SU-DHL-6 (cell line): ENCODE results near the gene FAT3.

Experiments used
- CTCF ChIP-seq: fragments of 200-600 bp; sonication (generic); IDR thresholded peaks from one replicate; pipeline ENCODE4 v1.5.1; 2017; ENCODE audit warnings: antibody characterized with exemption, mild to moderate bottlenecking, low read length, moderate library complexity; ENCODE audit not compliant: insufficient read depth, poor library complexity, severe bottlenecking
- EZH2phosphoT487 ChIP-seq: fragments of 200-600 bp; sonication (generic), shearing (Covaris generic); conservative IDR thresholded peaks from 2 replicates; pipeline ENCODE4 v1.6.1; 2018; ENCODE audit warnings: mild to moderate bottlenecking, antibody characterized with exemption, low read length, moderate library complexity, mixed read lengths

- TF ChIP-seq CTCF (no peak), EZH2phosphoT487 (no peak)
Observed at GRCh38 chr11:92224054-92224406, 588 bp upstream of the FAT3 start.
